ENCODE results near the gene C1QTNF1.

DNA sequence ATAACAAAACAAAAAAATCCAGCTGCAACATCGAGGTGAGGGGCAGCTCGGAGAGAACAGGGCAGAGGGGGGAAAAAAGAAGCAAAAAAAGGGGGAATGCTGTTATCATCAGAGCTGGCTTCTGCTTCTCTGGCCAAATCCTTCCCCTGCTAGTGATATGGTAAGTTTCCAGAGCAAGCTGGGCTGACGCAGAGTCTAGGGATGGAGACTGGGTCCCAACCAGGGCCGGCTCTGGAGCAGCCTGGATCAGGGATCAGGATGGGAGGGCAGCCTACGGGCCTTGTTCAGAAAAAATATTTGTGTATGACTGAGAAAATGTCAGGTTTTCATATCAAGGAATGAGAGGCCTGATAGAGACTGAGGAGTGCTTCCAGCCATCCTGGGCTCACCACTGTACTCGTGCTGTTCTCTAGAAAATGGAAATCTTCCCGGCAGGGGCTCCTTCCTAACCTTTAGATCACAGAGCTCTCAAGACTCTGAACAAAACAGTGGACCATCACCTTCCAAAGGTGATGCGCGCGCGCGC is 726 bp upstream of the C1QTNF1 start:
- TF ChIP-seq YY1 (IDR thresholded peaks at IDR 0.05; ENCODE audit: insufficient read depth, insufficient read length), result no peak
- no peak for TF ChIP-seq ZNF274 (IDR thresholded peaks at IDR 0.05; ENCODE audit: low read depth, low read length)

Data from NT2/D1 (cell line).